Heart left ventricle (tissue), 16 donors: Measurements from ENCODE around the gene IRF2BPL. TPM values are rescaled to one million over a fixed set of nuclear protein-coding genes. Genes with fewer than 3 reads are reported as not detected.
A peak's percentile ranks its signal among the peaks of the same experiment; 100 is the strongest.

ENCODE experiments used
- ATAC-seq, 4 donors: fragments of 200-7000 bp; cut with Tn5 transposase; one replicate each; pipeline ENCODE4 v1.9.1; 2020 to 2022; ENCODE audit warnings: moderate library complexity in 4 of 4, mild to moderate bottlenecking in 3 of 4, moderate number of reproducible peaks in 1 of 4
- DNase-seq, 5 donors: peaks; one replicate each; pipeline ENCODE4 v3.0.0-alpha.2; 2020
- H3K27ac ChIP-seq, 12 donors: fragments of 200-600 bp; sonication (generic) in 4 of 12; one replicate each; pipeline versions ENCODE4 v1.5.0 to v1.8.0; 2016 to 2022; ENCODE audit warnings: mild to moderate bottlenecking in 2 of 12
- H3K27me3 ChIP-seq, 9 donors: fragments of 200-600 bp; sonication (generic) in 2 of 9; one replicate each; pipeline versions ENCODE4 v1.5.1 to v1.8.0; 2016 to 2022; ENCODE audit warnings: mild to moderate bottlenecking in 3 of 9
- H3K36me3 ChIP-seq, 9 donors: fragments of 200-600 bp; sonication (generic) in 2 of 9; one replicate each; pipeline versions ENCODE4 v1.5.0 to v1.8.0; 2018 to 2022; ENCODE audit warnings: mild to moderate bottlenecking in 2 of 9
- H3K4me1 ChIP-seq, 12 donors: fragments of 200-600 bp; sonication (generic) in 4 of 12; one replicate each; pipeline versions ENCODE4 v1.5.0 to v1.8.0; 2016 to 2022; ENCODE audit warnings: mild to moderate bottlenecking in 3 of 12
- H3K4me3 ChIP-seq, 12 donors: fragments of 200-600 bp; sonication (generic) in 4 of 12; one replicate each; pipeline versions ENCODE4 v1.5.0 to v1.8.0; 2017 to 2022; ENCODE audit warnings: mild to moderate bottlenecking in 9 of 12, moderate library complexity in 4 of 12
- H3K9me3 ChIP-seq, 12 donors: fragments of 200-600 bp; sonication (generic) in 4 of 12; one replicate each; pipeline versions ENCODE4 v1.5.0 to v1.8.0; 2016 to 2022; ENCODE audit warnings: mild to moderate bottlenecking in 1 of 12
- POLR2A ChIP-seq, 2 donors: fragments of 450-650 bp; IDR thresholded peaks; one replicate each; pipeline ENCODE4 v1.6.1; 2017; ENCODE audit warnings: antibody characterized with exemption in 2 of 2, mild to moderate bottlenecking in 2 of 2, moderate library complexity in 2 of 2
- WGBS, 4 donors: extraction: QIAGEN DNeasy Blood & Tissue Kit in 2 of 4; methylation state at CpG; one replicate each; pipeline versions ENCODE4 v1.1.5 to v1.1.7; 2013 to 2018; 5-methylcytosine and 5-hydroxymethylcytosine counted together
- intact Hi-C, 10 donors: fragments of 100-400 bp; cut with DNase I; formaldehyde crosslinking; loops; one replicate each; pipeline versions ENCODE4 v1.11.1 to v1.14.2; 2022
- long read RNA-seq, 3 donors: library from polyadenylated mRNA; unstranded; transcript quantifications; one replicate each; pipeline ENCODE4 v2.0.0, GENCODE V29; 2020 to 2021
- polyA plus RNA-seq, 2 donors: library from polyadenylated mRNA; stranded (reverse); fragments of 200-250 nt; gene quantifications; one replicate each; pipeline ENCODE4 v1.2.3, GENCODE V29; 2013
- total RNA-seq, 9 donors: library from RNA; depleted of rRNA in 2 of 9; stranded (reverse); fragments of >200 nt in 2 of 9; fragmentation: NEBNext Ultra II Directional in 3 of 9; extraction: Animal tissue kit (Norgen Biotek cat#: 25700) in 3 of 9; gene quantifications; one replicate each; pipeline versions ENCODE4 v1.1.0 to v1.2.4, GENCODE V29; 2016 to 2023
- TF ChIP-seq, protein P1 (sequence below), 12 donors: fragments of 200-600 bp; sonication (generic) in 4 of 12; IDR thresholded peaks; one replicate each; pipeline versions ENCODE4 v1.5.0 to v1.8.0; 2018 to 2022; ENCODE audit warnings: antibody characterized with exemption in 12 of 12, mild to moderate bottlenecking in 5 of 12
- donor health status: ischemic (EF 13 %, LVEDD 7.1; RV severe dilation, severe dysfunction).
- donor health status: healthy with polysubstance abuse.
- donor health status: DM: no; HTN: yes; CAD: no.
- donor health status: DM: no; HTN: no; CAD: no.
- donor health status: ischemic (EF 25% LVEDD 6.9; RV normal size, moderate dysfunction).
- donor health status: ischemic (EF 25% LVEDD 5.7; RV mildly dilated, moderate dysfunction).
- donor health status: healthy.
- donor health status: DM: yes; HTN: yes; CAD: no.
- donor health status: ischemic (EF 35%, LVEDD 5.7; RV mildly dilated, moderate dysfunction).
- donor health status: nonischemic (EF 11% LVEDD 7.7; RV severe dilation, severe dysfunction).
- donor health status: DM: yes; HTN: yes; CAD: no.
- donor health status: PGD.
- donor health status: ischemic (EF 29% LVEDD 5.4; RV normal size, mild dysfunction).
- donor health status: nonischemic (EF 23%, LVEDD 6.1; RV moderate dilation, normal function).

The IRF2BPL gene
- total RNA-seq: 10 to 100 TPM; 31.7 to 59.2 (median 36.7) TPM
- 10 to 100 TPM in 1 of 2 donors, 1 to 10 TPM in 1; 7.5 to 24.4 TPM for polyA plus RNA-seq
- long read RNA-seq, donor 1, full-length matches to known transcripts: 20 of 20 reads
- long read RNA-seq, donor 1, partial matches to known transcripts: 0 of 20 reads
- long read RNA-seq, donor 1, other reads (novel, unspliced or antisense): 0 of 20 reads
- long read RNA-seq, donor 2, full-length matches to known transcripts: 15 of 15 reads
- long read RNA-seq, donor 2, partial matches to known transcripts: 0 of 15 reads
- long read RNA-seq, donor 2, other reads (novel, unspliced or antisense): 0 of 15 reads
- long read RNA-seq, donor 3, full-length matches to known transcripts: 16 of 16 reads
- long read RNA-seq, donor 3, partial matches to known transcripts: 0 of 16 reads
- long read RNA-seq, donor 3, other reads (novel, unspliced or antisense): 0 of 16 reads

- H3K27ac ChIP-seq: peak within 1 kb of the TSS; percentile 98 to 100 (median 100)
- WGBS, 4 donors: 0 to 1% (median 0%) methylated on average over 51 to 84 of the region's 84 CpGs
- no peaks in the 10 kb centered on the region for H3K9me3 ChIP-seq
- H3K4me1 ChIP-seq: peaks cover 18 to 73% (median 56%) of the 10 kb centered on the region in 12 donors
- peak; percentile 99 to 100 (median 99) for DNase-seq
- peak; percentile 28 to 95 for TF ChIP-seq POLR2A (IDR thresholded peaks at IDR 0.05)
- TF ChIP-seq, protein P1, sequence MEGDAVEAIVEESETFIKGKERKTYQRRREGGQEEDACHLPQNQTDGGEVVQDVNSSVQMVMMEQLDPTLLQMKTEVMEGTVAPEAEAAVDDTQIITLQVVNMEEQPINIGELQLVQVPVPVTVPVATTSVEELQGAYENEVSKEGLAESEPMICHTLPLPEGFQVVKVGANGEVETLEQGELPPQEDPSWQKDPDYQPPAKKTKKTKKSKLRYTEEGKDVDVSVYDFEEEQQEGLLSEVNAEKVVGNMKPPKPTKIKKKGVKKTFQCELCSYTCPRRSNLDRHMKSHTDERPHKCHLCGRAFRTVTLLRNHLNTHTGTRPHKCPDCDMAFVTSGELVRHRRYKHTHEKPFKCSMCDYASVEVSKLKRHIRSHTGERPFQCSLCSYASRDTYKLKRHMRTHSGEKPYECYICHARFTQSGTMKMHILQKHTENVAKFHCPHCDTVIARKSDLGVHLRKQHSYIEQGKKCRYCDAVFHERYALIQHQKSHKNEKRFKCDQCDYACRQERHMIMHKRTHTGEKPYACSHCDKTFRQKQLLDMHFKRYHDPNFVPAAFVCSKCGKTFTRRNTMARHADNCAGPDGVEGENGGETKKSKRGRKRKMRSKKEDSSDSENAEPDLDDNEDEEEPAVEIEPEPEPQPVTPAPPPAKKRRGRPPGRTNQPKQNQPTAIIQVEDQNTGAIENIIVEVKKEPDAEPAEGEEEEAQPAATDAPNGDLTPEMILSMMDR (IDR thresholded peaks at IDR 0.05): no peak
- H3K4me3 ChIP-seq: peak within 1 kb of the TSS; percentile 64 to 96 (median 85)
- H3K27me3 ChIP-seq: no peaks in the 10 kb centered on the region
- intact Hi-C loops: loop anchor here in 9 of 10 donors (1.0 to 10.0 kb wide), 10 partner anchors 14 to 114 kb away; partner anchors contain the start of gene CIPC (in 1 of the 9)
- peak; percentile 65 to 83 (median 79) for ATAC-seq
- peaks cover 0 to 30% (median 8%) of the 10 kb centered on the region in 9 donors for H3K36me3 ChIP-seq
These were observed at the start of gene IRF2BPL for GRCh38 chr14:77028384-77029231. Gene IRF2BPL (minus strand): TSS chr14:77028708. CDS start chr14:77027792, 916 bp downstream.

DNA sequence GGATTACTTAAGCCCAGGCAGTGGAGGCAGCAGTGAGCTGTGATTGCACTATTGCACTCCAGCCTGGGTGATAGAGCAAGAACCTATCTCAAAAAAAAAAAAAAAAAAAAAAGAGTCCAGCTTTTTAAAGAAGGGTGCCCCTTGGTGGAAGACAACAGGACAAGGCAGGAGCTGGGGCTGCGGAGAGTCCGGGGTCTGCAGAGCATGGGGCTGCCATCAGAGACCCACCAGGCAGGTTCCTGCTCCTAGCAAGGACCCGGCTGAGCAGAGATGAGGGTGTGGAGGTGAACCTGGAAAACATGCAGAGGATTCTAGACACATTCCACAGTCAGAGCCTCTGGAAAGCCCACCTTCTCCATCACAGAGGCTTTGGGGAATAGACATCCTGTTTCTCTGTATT, 48.5 kb upstream of the IRF2BPL start:
- H3K4me3 ChIP-seq: peak overlapping the region in 1 of 12 donors; percentile 12
- WGBS, 4 donors: 76 to 93% (median 83%) methylated on average over 3 of the region's 3 CpGs
- peaks cover 0 to 31% (median 24%) of the 10 kb centered on the region in 12 donors for H3K4me1 ChIP-seq
- H3K9me3 ChIP-seq: peaks cover 0 to 11% (median 1%) of the 10 kb centered on the region in 12 donors
- intact Hi-C loops: loop anchor here in 1 of 10 donors (2.0 kb wide), 1 partner anchor 20 kb away; no protein-coding TSS in a partner anchor
- H3K27ac ChIP-seq: peak overlapping the region; percentile 79 to 96 (median 91)
- H3K27me3 ChIP-seq: no peaks in the 10 kb centered on the region
- ATAC-seq (peak in 1 of 4 donors; percentile 14), DNase-seq (no peak)
- TF ChIP-seq POLR2A (IDR thresholded peaks at IDR 0.05): no peak
- TF ChIP-seq, protein P1 (IDR thresholded peaks at IDR 0.05): peak in 2 of 12 donors; percentile 7 to 17
- H3K36me3 ChIP-seq: no peaks in the 10 kb centered on the region

GRCh38 chr14:77076113-77076631, 47.7 kb upstream of the IRF2BPL start:
- no peaks in the 10 kb centered on the region for H3K27me3 ChIP-seq
- TF ChIP-seq POLR2A (IDR thresholded peaks at IDR 0.05): peak in 1 of 2 donors; percentile 50
- TF ChIP-seq, protein P1 (IDR thresholded peaks at IDR 0.05): no peak
- H3K27ac ChIP-seq: peak overlapping the region; percentile 87 to 96 (median 91)
- peak overlapping the region in 10 of 12 donors; percentile 7 to 49 (median 36) for H3K4me3 ChIP-seq
- ATAC-seq: peak; percentile 90 to 95 (median 93)
- no peaks in the 10 kb centered on the region for H3K36me3 ChIP-seq
- WGBS, 4 donors: 24 to 33% (median 31%) methylated on average over 10 of the region's 10 CpGs
- peak; percentile 79 to 86 (median 85) for DNase-seq
- peaks cover 0 to 11% (median 1%) of the 10 kb centered on the region in 12 donors for H3K9me3 ChIP-seq
- H3K4me1 ChIP-seq: peaks cover 0 to 31% (median 24%) of the 10 kb centered on the region in 12 donors
- intact Hi-C loops: loop anchor here in 1 of 10 donors (2.0 kb wide), 1 partner anchor 21 kb away; no protein-coding TSS in a partner anchor
